ENCODE data around the gene RNF220.

- no peak for TF ChIP-seq CTCF (IDR thresholded peaks at IDR 0.05)
- TF ChIP-seq EP300 (IDR thresholded peaks at IDR 0.05) = no peak
Measured at GRCh38 chr1:44631333-44631646, 226.2 kb downstream of the RNF220 start.
